Islet of Langerhans (tissue), 1 donor: ENCODE results near the gene TMEM190.
"Not testable (repeated sequence)": the region's sequence is repeated elsewhere in the genome, so short reads cannot be mapped to it uniquely, and the experiment has no call there.

Experiments
- FAIRE-seq: peaks from one replicate; lab custom pipeline; 2011; peaks lifted over from hg19 to GRCh38; lab: Jason Lieb, UNC

TMEM190 gene

GRCh38 chr19:55391702-55392615 lies 15.3 kb downstream of the TMEM190 start:
- no peak for FAIRE-seq

GRCh38 chr19:55392820-55393761 lies 16.5 kb downstream of the TMEM190 start:
- FAIRE-seq: no peak

GRCh38 chr19:55398200-55398925 lies 21.7 kb downstream of the TMEM190 start:
- FAIRE-seq: no peak

GRCh38 chr19:55400281-55401087 lies 23.9 kb downstream of the TMEM190 start:
- FAIRE-seq: no peak

- FAIRE-seq: not testable (repeated sequence)
Observed at GRCh38 chr19:55401390-55401789, 24.8 kb downstream of the TMEM190 start.

GRCh38 chr19:55402509-55402908 lies 25.9 kb downstream of the TMEM190 start:
- no peak for FAIRE-seq

- FAIRE-seq: no peak
Observed at GRCh38 chr19:55405638-55406037, 29.0 kb downstream of the TMEM190 start.

GRCh38 chr19:55406091-55406825 lies 29.6 kb downstream of the TMEM190 start:
- FAIRE-seq: no peak

GRCh38 chr19:55406826-55407549 lies 30.4 kb downstream of the TMEM190 start:
- no peak for FAIRE-seq

GRCh38 chr19:55407550-55407799 lies 30.8 kb downstream of the TMEM190 start, which contains the start of gene UBE2S:
Gene UBE2S (minus strand): TSS chr19:55407788. CDS start chr19:55407589, 199 bp downstream.
- FAIRE-seq: not testable (repeated sequence)

- FAIRE-seq: no peak
Observed at GRCh38 chr19:55407800-55408532, 31.3 kb downstream of the TMEM190 start.

GRCh38 chr19:55408533-55408872 lies 31.9 kb downstream of the TMEM190 start:
- no peak for FAIRE-seq

- not testable (repeated sequence) for FAIRE-seq
Observed at GRCh38 chr19:55409179-55409578, 32.6 kb downstream of the TMEM190 start.

GRCh38 chr19:55410168-55410567 lies 33.5 kb downstream of the TMEM190 start:
- FAIRE-seq: no peak

- no peak for FAIRE-seq
Observed at GRCh38 chr19:55418185-55418584, 41.6 kb downstream of the TMEM190 start.

- no peak for FAIRE-seq
Observed at GRCh38 chr19:55419103-55419502, 42.5 kb downstream of the TMEM190 start.

- no peak for FAIRE-seq
Observed at GRCh38 chr19:55419624-55420236, 43.1 kb downstream of the TMEM190 start.

- not testable (repeated sequence) for FAIRE-seq
Observed at GRCh38 chr19:55421281-55421680, 44.7 kb downstream of the TMEM190 start.
